ENCODE results near the gene CTDNEP1.
A peak's percentile ranks its signal among the peaks of the same experiment; 100 is the strongest.

CTDNEP1 gene

GRCh38 chr17:7221278-7222092, 30.0 kb downstream of the CTDNEP1 start:
- Mint-ChIP-seq H3K36me3 (ENCODE audit: low read depth) (peaks cover 22% of the 10 kb centered on the region), H3K9me3 (no peaks in the 10 kb centered on the region), H3K4me3 (peak overlapping the region; percentile 93), H3K27me3 (no peaks in the 10 kb centered on the region), H3K4me1 (peaks cover 41% of the 10 kb centered on the region), H3K27ac (peak overlapping the region; percentile 35)
- DNase-seq (no peak), ATAC-seq (no peak)

GRCh38 chr17:7220593-7221277, 30.8 kb downstream of the CTDNEP1 start:
- Mint-ChIP-seq H3K9me3 (no peaks in the 10 kb centered on the region), H3K36me3 (ENCODE audit: low read depth) (peaks cover 22% of the 10 kb centered on the region), H3K4me1 (peaks cover 49% of the 10 kb centered on the region), H3K27me3 (no peaks in the 10 kb centered on the region), H3K27ac (peak overlapping the region; percentile 95), H3K4me3 (peak overlapping the region; percentile 93)
- DNase-seq, result peak; percentile 66
- peak; percentile 42 for ATAC-seq

GRCh38 chr17:7219812-7220592, 31.5 kb downstream of the CTDNEP1 start, which contains the start of the genes ACADVL and DLG4:
ACADVL (plus strand) TSS chr17:7219938; CDS start chr17:7219985, 47 bp downstream.
DLG4 (minus strand) TSS chr17:7219836.
- Mint-ChIP-seq H3K27me3 (no peaks in the 10 kb centered on the region), H3K9me3 (no peaks in the 10 kb centered on the region), H3K36me3 (ENCODE audit: low read depth) (peaks cover 22% of the 10 kb centered on the region), H3K27ac (peak within 1 kb of the TSS; percentile 95), H3K4me1 (peaks cover 54% of the 10 kb centered on the region), H3K4me3 (peak within 1 kb of the TSS; percentile 93)
- peak; percentile 72 for ATAC-seq
- DNase-seq, result peak; percentile 88

GRCh38 chr17:7219229-7219811, 32.2 kb downstream of the CTDNEP1 start:
- Mint-ChIP-seq H3K27ac (peak overlapping the region; percentile 95), H3K27me3 (no peaks in the 10 kb centered on the region), H3K36me3 (ENCODE audit: low read depth) (peaks cover 22% of the 10 kb centered on the region), H3K4me3 (peak overlapping the region; percentile 93), H3K4me1 (peaks cover 60% of the 10 kb centered on the region), H3K9me3 (no peaks in the 10 kb centered on the region)
- ATAC-seq (no peak), DNase-seq (no peak)

GRCh38 chr17:7218758-7219157, 32.8 kb downstream of the CTDNEP1 start:
- no peaks in the 10 kb centered on the region for H3K27me3 Mint-ChIP-seq
- peaks cover 65% of the 10 kb centered on the region for H3K4me1 Mint-ChIP-seq
- ATAC-seq, result no peak
- DNase-seq, result no peak
- H3K9me3 Mint-ChIP-seq, result no peaks in the 10 kb centered on the region
- H3K36me3 Mint-ChIP-seq (ENCODE audit: low read depth), result peaks cover 19% of the 10 kb centered on the region
- H3K27ac Mint-ChIP-seq, result peak overlapping the region; percentile 95
- peak overlapping the region; percentile 93 for H3K4me3 Mint-ChIP-seq

GRCh38 chr17:7218166-7218565, 33.4 kb downstream of the CTDNEP1 start:
- DNase-seq (peak; percentile 24), ATAC-seq (no peak)
- Mint-ChIP-seq H3K27me3 (peaks cover 2% of the 10 kb centered on the region), H3K36me3 (ENCODE audit: low read depth) (peaks cover 14% of the 10 kb centered on the region), H3K9me3 (no peaks in the 10 kb centered on the region), H3K4me1 (peaks cover 70% of the 10 kb centered on the region), H3K4me3 (peak overlapping the region; percentile 41), H3K27ac (peak overlapping the region; percentile 49)

- Mint-ChIP-seq H3K9me3 (no peaks in the 10 kb centered on the region), H3K27ac (peak overlapping the region; percentile 49), H3K36me3 (ENCODE audit: low read depth) (peaks cover 6% of the 10 kb centered on the region), H3K4me1 (peaks cover 71% of the 10 kb centered on the region), H3K4me3 (peak overlapping the region; percentile 72), H3K27me3 (peaks cover 2% of the 10 kb centered on the region)
- ATAC-seq, result no peak
- DNase-seq, result peak; percentile 40
These were observed 34.2 kb downstream of the CTDNEP1 start for GRCh38 chr17:7217113-7217987.

- Mint-ChIP-seq H3K4me3 (peak overlapping the region; percentile 72), H3K9me3 (no peaks in the 10 kb centered on the region), H3K4me1 (peaks cover 69% of the 10 kb centered on the region), H3K27me3 (peaks cover 2% of the 10 kb centered on the region), H3K36me3 (ENCODE audit: low read depth) (peaks cover 5% of the 10 kb centered on the region), H3K27ac (peak overlapping the region; percentile 29)
- DNase-seq, result no peak
- ATAC-seq, result no peak
These were observed 35.1 kb downstream of the CTDNEP1 start for GRCh38 chr17:7216242-7217112.

- no peak for DNase-seq
- peak overlapping the region; percentile 84 for H3K4me3 Mint-ChIP-seq
- no peaks in the 10 kb centered on the region for H3K9me3 Mint-ChIP-seq
- H3K36me3 Mint-ChIP-seq (ENCODE audit: low read depth), result no peaks in the 10 kb centered on the region
- peak overlapping the region; percentile 85 for H3K27ac Mint-ChIP-seq
- peaks cover 2% of the 10 kb centered on the region for H3K27me3 Mint-ChIP-seq
- ATAC-seq, result no peak
- peaks cover 65% of the 10 kb centered on the region for H3K4me1 Mint-ChIP-seq
These were observed 35.8 kb downstream of the CTDNEP1 start for GRCh38 chr17:7215652-7216180.

- Mint-ChIP-seq H3K4me1 (peaks cover 61% of the 10 kb centered on the region), H3K27me3 (peaks cover 2% of the 10 kb centered on the region), H3K36me3 (ENCODE audit: low read depth) (no peaks in the 10 kb centered on the region), H3K4me3 (peak overlapping the region; percentile 84), H3K27ac (peak overlapping the region; percentile 85), H3K9me3 (no peaks in the 10 kb centered on the region)
- ATAC-seq, result no peak
- DNase-seq, result no peak
These were observed 36.3 kb downstream of the CTDNEP1 start for GRCh38 chr17:7215136-7215638.

GRCh38 chr17:7214300-7215135, 37.0 kb downstream of the CTDNEP1 start:
- Mint-ChIP-seq H3K9me3 (no peaks in the 10 kb centered on the region), H3K4me3 (peak overlapping the region; percentile 84), H3K27ac (peak overlapping the region; percentile 85), H3K27me3 (peaks cover 2% of the 10 kb centered on the region), H3K36me3 (ENCODE audit: low read depth) (no peaks in the 10 kb centered on the region), H3K4me1 (peaks cover 58% of the 10 kb centered on the region)
- DNase-seq (peak; percentile 100), ATAC-seq (peak; percentile 81)

- Mint-ChIP-seq H3K27me3 (peaks cover 2% of the 10 kb centered on the region), H3K4me1 (peaks cover 54% of the 10 kb centered on the region)
These were observed 37.6 kb downstream of the CTDNEP1 start for GRCh38 chr17:7213895-7214299.

More at GRCh38 chr17:7213895-7214299, 37.6 kb downstream of the CTDNEP1 start:
- Mint-ChIP-seq H3K36me3 (ENCODE audit: low read depth) (no peaks in the 10 kb centered on the region), H3K27ac (peak overlapping the region; percentile 85), H3K9me3 (no peaks in the 10 kb centered on the region), H3K4me3 (peak overlapping the region; percentile 84)
- ATAC-seq (no peak), DNase-seq (no peak)
